HepG2 (cell line): ENCODE measurements around the gene LYZL2. TPM values are rescaled to one million over a fixed set of nuclear protein-coding genes. Genes with fewer than 3 reads are reported as not detected.
"Not testable (repeated sequence)": the region's sequence is repeated elsewhere in the genome, so short reads cannot be mapped to it uniquely, and the experiment has no call there.

ENCODE experiments used
- ASH2L ChIP-seq: fragments of 300-600, 200-600 bp; sonication (generic); IDR thresholded peaks from 2 replicates; pipeline ENCODE4 v1.7.0; 2017; ENCODE audit warnings: low read depth, mild to moderate bottlenecking, moderate library complexity, mixed read lengths, low read length; ENCODE audit not compliant: insufficient read length
- CREB1 ChIP-seq, 2 experiments: fragments of 450-650 bp in 1 of 2; IDR thresholded peaks; 2 replicates each; pipeline ENCODE4 v1.6.1; 2016 to 2017; ENCODE audit warnings: control low read depth in 1 of 2, mild to moderate bottlenecking in 1 of 2, missing compliant biosample characterization in 1 of 2, missing genetic modification characterization in 1 of 2
- GATA4 ChIP-seq: sonication (generic); IDR thresholded peaks from 2 replicates; pipeline ENCODE4 v1.6.1; 2016; ENCODE audit warnings: antibody characterized with exemption, low read depth, borderline replicate concordance
- HNF4A ChIP-seq: sonication (generic); formaldehyde crosslinking; IDR thresholded peaks from 2 replicates; pipeline ENCODE4 v1.4.0; 2020; ENCODE audit warnings: missing genetic modification reagents
- KLF16 ChIP-seq, 2 experiments: sonication (generic) in 1 of 2; formaldehyde crosslinking in 1 of 2; IDR thresholded peaks; 2 replicates each; pipeline versions ENCODE4 v1.6.1 to v1.8.0; 2016 to 2023; ENCODE audit warnings: missing genetic modification reagents in 2 of 2, missing compliant biosample characterization in 1 of 2
- LCORL ChIP-seq, 2 experiments: fragments of 450-650 bp in 1 of 2; sonication (generic) in 1 of 2; formaldehyde crosslinking in 1 of 2; IDR thresholded peaks; 2 replicates each; pipeline versions ENCODE4 v1.5.0 to v1.6.1; 2017 to 2020; ENCODE audit warnings: antibody characterized with exemption in 1 of 2, missing genetic modification reagents in 1 of 2
- NR2F1 ChIP-seq, 2 experiments: fragments of 450-650 bp in 1 of 2; formaldehyde crosslinking in 1 of 2; IDR thresholded peaks; 2 replicates each; pipeline versions ENCODE4 v1.5.0 to v1.6.1; 2016 to 2020; ENCODE audit warnings: mild to moderate bottlenecking in 1 of 2, missing compliant biosample characterization in 1 of 2, missing genetic modification reagents in 1 of 2, moderate library complexity in 1 of 2
- NR2F6 ChIP-seq, 2 experiments: IDR thresholded peaks; 2 replicates each; pipeline ENCODE4 v1.6.1; 2016; ENCODE audit warnings: antibody characterized with exemption in 1 of 2, mild to moderate bottlenecking in 1 of 2
- SOX5 ChIP-seq: IDR thresholded peaks from 2 replicates; pipeline ENCODE4 v1.6.1; 2016; ENCODE audit warnings: borderline replicate concordance
- TBX3 ChIP-seq: fragments of 450-650 bp; IDR thresholded peaks from 2 replicates; pipeline ENCODE4 v1.6.1; 2017; ENCODE audit warnings: antibody characterized with exemption, mild to moderate bottlenecking, inconsistent platforms, borderline replicate concordance
- TCF12 ChIP-seq, 2 experiments: fragments of 450-650 bp in 1 of 2; sonication (generic) in 1 of 2; formaldehyde crosslinking in 1 of 2; IDR thresholded peaks; 2 replicates each; pipeline versions ENCODE4 v1.6.1 to v1.8.0; 2017 to 2022; ENCODE audit warnings: antibody characterized with exemption in 1 of 2, mild to moderate bottlenecking in 1 of 2, missing genetic modification reagents in 1 of 2, moderate library complexity in 1 of 2
- ZNF317 ChIP-seq: sonication (generic); formaldehyde crosslinking; IDR thresholded peaks from 2 replicates; pipeline ENCODE4 v1.5.0; 2020; ENCODE audit warnings: mild to moderate bottlenecking, missing genetic modification reagents
- polyA plus RNA-seq, 8 experiments: library from polyadenylated mRNA; depleted of rRNA in 3 of 8; stranded (reverse) in 7 of 8; unstranded in 1 of 8; fragments of >200 nt; fragmentation: Illumina TruSeq in 4 of 8; extraction: Trizol in 4 of 8; gene quantifications; 2 replicates each; pipeline versions ENCODE4 v1.2.1 to v1.2.3, GENCODE V29; 2011 to 2016; ENCODE audit warnings: low read depth in 4 of 8, missing spikeins in 1 of 8, mixed read lengths in 1 of 8; ENCODE audit not compliant: insufficient read depth in 1 of 8
- total RNA-seq, 5 experiments: library from RNA; depleted of rRNA; stranded (reverse); fragments of >200 nt; fragmentation: Illumina TruSeq; extraction: Trizol; gene quantifications; 2 replicates each; pipeline ENCODE4 v1.2.3, GENCODE V29; 2016; ENCODE audit warnings: low read depth in 1 of 5
- TF ChIP-seq, protein P1 (sequence below): sonication (generic); formaldehyde crosslinking; conservative IDR thresholded peaks from 2 replicates; pipeline ENCODE4 v1.4.0; 2020; ENCODE audit warnings: mild to moderate bottlenecking, missing genetic modification reagents, moderate library complexity
- TF ChIP-seq, protein P2 (sequence below): IDR thresholded peaks from 2 replicates; pipeline ENCODE4 v1.6.1; 2016
- TF ChIP-seq, protein P3 (sequence below): sonication (generic); formaldehyde crosslinking; IDR thresholded peaks from 2 replicates; pipeline ENCODE4 v1.5.1; 2020; ENCODE audit warnings: mild to moderate bottlenecking, moderate library complexity, missing genetic modification reagents
- TF ChIP-seq, protein P4 (sequence below): sonication (generic); formaldehyde crosslinking; IDR thresholded peaks from 2 replicates; pipeline ENCODE4 v1.4.0; 2020; ENCODE audit warnings: mild to moderate bottlenecking, missing genetic modification reagents

Gene LYZL2
- total and polyA plus RNA-seq, 2 of the 13 experiments (the other 11 are each of a cell fraction or from before 2014, with no cell fraction given) = 0.20 to 0.63 TPM

GRCh38 chr10:30605341-30606121 is 24.0 kb downstream of the LYZL2 start (continued):
- TF ChIP-seq NR2F1 (CRISPR knock-in tag; IDR thresholded peaks at IDR 0.05) (peak; percentile 58 to 83), CREB1 (CRISPR knock-in tag; IDR thresholded peaks at IDR 0.05) (peak; percentile 55; the same call in 1 of the 2 replicates), NR2F6 (IDR thresholded peaks at IDR 0.05) (peak; percentile 83), NR2F6 (CRISPR knock-in tag; IDR thresholded peaks at IDR 0.05) (peak; percentile 72; the same call in 1 of the 2 replicates), KLF16 (CRISPR knock-in tag; IDR thresholded peaks at IDR 0.05) (peak in 1 of 2 experiments; percentile 47; a peak in 1 of 4 replicates), TCF12 (CRISPR knock-in tag; IDR thresholded peaks at IDR 0.05) (0 out of 2 replicates have a peak, but pooled peaks have one; percentile 14), ZNF317 (CRISPR knock-in tag) (peak; percentile 38; the same call in 1 of the 2 replicates), LCORL (CRISPR knock-in tag; IDR thresholded peaks at IDR 0.05) (0 out of 2 replicates have a peak, but pooled peaks have one; percentile 18), TBX3 (peak; percentile 70; the same call in 1 of the 2 replicates), SOX5 (CRISPR knock-in tag) (peak; percentile 63; the same call in 1 of the 2 replicates), HNF4A (CRISPR knock-in tag) (peak; percentile 86), GATA4 (peak; percentile 89; the same call in 1 of the 2 replicates), ASH2L (peak; percentile 78)
- TF ChIP-seq, protein P1, sequence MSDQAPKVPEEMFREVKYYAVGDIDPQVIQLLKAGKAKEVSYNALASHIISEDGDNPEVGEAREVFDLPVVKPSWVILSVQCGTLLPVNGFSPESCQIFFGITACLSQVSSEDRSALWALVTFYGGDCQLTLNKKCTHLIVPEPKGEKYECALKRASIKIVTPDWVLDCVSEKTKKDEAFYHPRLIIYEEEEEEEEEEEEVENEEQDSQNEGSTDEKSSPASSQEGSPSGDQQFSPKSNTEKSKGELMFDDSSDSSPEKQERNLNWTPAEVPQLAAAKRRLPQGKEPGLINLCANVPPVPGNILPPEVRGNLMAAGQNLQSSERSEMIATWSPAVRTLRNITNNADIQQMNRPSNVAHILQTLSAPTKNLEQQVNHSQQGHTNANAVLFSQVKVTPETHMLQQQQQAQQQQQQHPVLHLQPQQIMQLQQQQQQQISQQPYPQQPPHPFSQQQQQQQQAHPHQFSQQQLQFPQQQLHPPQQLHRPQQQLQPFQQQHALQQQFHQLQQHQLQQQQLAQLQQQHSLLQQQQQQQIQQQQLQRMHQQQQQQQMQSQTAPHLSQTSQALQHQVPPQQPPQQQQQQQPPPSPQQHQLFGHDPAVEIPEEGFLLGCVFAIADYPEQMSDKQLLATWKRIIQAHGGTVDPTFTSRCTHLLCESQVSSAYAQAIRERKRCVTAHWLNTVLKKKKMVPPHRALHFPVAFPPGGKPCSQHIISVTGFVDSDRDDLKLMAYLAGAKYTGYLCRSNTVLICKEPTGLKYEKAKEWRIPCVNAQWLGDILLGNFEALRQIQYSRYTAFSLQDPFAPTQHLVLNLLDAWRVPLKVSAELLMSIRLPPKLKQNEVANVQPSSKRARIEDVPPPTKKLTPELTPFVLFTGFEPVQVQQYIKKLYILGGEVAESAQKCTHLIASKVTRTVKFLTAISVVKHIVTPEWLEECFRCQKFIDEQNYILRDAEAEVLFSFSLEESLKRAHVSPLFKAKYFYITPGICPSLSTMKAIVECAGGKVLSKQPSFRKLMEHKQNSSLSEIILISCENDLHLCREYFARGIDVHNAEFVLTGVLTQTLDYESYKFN (CRISPR knock-in tag) = peak; percentile 90
- TF ChIP-seq CREB1, TCF12, LCORL (IDR thresholded peaks at IDR 0.05): not testable (repeated sequence)
- TF ChIP-seq, protein P2, sequence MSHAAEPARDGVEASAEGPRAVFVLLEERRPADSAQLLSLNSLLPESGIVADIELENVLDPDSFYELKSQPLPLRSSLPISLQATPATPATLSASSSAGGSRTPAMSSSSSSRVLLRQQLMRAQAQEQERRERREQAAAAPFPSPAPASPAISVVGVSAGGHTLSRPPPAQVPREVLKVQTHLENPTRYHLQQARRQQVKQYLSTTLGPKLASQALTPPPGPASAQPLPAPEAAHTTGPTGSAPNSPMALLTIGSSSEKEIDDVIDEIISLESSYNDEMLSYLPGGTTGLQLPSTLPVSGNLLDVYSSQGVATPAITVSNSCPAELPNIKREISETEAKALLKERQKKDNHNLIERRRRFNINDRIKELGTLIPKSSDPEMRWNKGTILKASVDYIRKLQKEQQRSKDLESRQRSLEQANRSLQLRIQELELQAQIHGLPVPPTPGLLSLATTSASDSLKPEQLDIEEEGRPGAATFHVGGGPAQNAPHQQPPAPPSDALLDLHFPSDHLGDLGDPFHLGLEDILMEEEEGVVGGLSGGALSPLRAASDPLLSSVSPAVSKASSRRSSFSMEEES (CRISPR knock-in tag) = peak; percentile 63; the same call in 1 of the 2 replicates
- TF ChIP-seq, protein P3, sequence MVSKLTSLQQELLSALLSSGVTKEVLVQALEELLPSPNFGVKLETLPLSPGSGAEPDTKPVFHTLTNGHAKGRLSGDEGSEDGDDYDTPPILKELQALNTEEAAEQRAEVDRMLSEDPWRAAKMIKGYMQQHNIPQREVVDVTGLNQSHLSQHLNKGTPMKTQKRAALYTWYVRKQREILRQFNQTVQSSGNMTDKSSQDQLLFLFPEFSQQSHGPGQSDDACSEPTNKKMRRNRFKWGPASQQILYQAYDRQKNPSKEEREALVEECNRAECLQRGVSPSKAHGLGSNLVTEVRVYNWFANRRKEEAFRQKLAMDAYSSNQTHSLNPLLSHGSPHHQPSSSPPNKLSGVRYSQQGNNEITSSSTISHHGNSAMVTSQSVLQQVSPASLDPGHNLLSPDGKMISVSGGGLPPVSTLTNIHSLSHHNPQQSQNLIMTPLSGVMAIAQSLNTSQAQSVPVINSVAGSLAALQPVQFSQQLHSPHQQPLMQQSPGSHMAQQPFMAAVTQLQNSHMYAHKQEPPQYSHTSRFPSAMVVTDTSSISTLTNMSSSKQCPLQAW (CRISPR knock-in tag) = peak; percentile 41; the same call in 1 of the 2 replicates
- TF ChIP-seq, protein P4, sequence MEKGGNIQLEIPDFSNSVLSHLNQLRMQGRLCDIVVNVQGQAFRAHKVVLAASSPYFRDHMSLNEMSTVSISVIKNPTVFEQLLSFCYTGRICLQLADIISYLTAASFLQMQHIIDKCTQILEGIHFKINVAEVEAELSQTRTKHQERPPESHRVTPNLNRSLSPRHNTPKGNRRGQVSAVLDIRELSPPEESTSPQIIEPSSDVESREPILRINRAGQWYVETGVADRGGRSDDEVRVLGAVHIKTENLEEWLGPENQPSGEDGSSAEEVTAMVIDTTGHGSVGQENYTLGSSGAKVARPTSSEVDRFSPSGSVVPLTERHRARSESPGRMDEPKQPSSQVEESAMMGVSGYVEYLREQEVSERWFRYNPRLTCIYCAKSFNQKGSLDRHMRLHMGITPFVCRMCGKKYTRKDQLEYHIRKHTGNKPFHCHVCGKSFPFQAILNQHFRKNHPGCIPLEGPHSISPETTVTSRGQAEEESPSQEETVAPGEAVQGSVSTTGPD (CRISPR knock-in tag) = peak; percentile 79; the same call in 1 of the 2 replicates
